Caco-2 (cell line): Measurements from ENCODE around the gene TACR1. TPM values are rescaled to one million over a fixed set of nuclear protein-coding genes. Genes with fewer than 3 reads are reported as not detected.
"Not testable (repeated sequence)": the region's sequence is repeated elsewhere in the genome, so short reads cannot be mapped to it uniquely, and the experiment has no call there.

Experiments used
- BruUV-seq: library from RNA; stranded (reverse); fragments of 400-500 nt; replicated peaks from 2 replicates; lab custom pipeline; 2021; lab: Mats Ljungman, UMichigan
- CTCF ChIA-PET: fragments of 300-600 bp; sonication (Branson Sonifier 250); formaldehyde crosslinking; loops from one replicate; lab custom pipeline; 2022; ENCODE audit warnings: antibody characterized with exemption; lab: Charles Lee
- POLR2A ChIA-PET: fragments of 300-600 bp; sonication (Branson Sonifier 250); formaldehyde crosslinking; loops from one replicate; lab custom pipeline; 2022; ENCODE audit warnings: antibody characterized with exemption; lab: Charles Lee
- DNase-seq, 2 experiments: peaks; one replicate each; pipeline versions ENCODE4 v3.0.0 to v3.0.0-alpha.2; 2020 to 2022
- H3K27me3 ChIP-seq: replicated peaks from 2 replicates; pipeline ENCODE4 v1.6.0; 2011; ENCODE audit warnings: low read length; ENCODE audit not compliant: control insufficient read depth, insufficient read depth
- H3K36me3 ChIP-seq: 2 replicates; pipeline ENCODE4 v1.5.1; 2011; ENCODE audit warnings: low read length; ENCODE audit not compliant: control insufficient read depth, insufficient read depth
- H3K4me1 ChIP-seq: fragments of 250-450 bp; sonication (Bioruptor Pico); 2 replicates; pipeline ENCODE4 v1.5.1; 2020; ENCODE audit warnings: mild to moderate bottlenecking
- H3K4me3 ChIP-seq: 2 replicates; pipeline ENCODE4 v1.5.1; 2011; ENCODE audit warnings: low read depth, mild to moderate bottlenecking, control low read depth, low read length
- H3K9me3 ChIP-seq: fragments of 250-450 bp; sonication (Bioruptor Pico); 2 replicates; pipeline ENCODE4 v1.5.1; 2020; ENCODE audit warnings: mild to moderate bottlenecking, moderate library complexity
- H3K27ac Mint-ChIP-seq: one replicate; pipeline ENCODE4 v1.8.0; 2022; ENCODE audit warnings: mixed read lengths; ENCODE audit not compliant: unreplicated experiment
- H3K27me3 Mint-ChIP-seq: one replicate; pipeline ENCODE4 v1.8.0; 2022; ENCODE audit warnings: mixed read lengths; ENCODE audit not compliant: insufficient read depth, unreplicated experiment
- H3K36me3 Mint-ChIP-seq: one replicate; pipeline ENCODE4 v1.8.0; 2022; ENCODE audit warnings: mild to moderate bottlenecking, mixed read lengths; ENCODE audit not compliant: insufficient read depth, unreplicated experiment
- H3K4me1 Mint-ChIP-seq: one replicate; pipeline ENCODE4 v1.8.0; 2022; ENCODE audit warnings: low read depth, mixed read lengths; ENCODE audit not compliant: unreplicated experiment
- H3K4me3 Mint-ChIP-seq: one replicate; pipeline ENCODE4 v1.8.0; 2022; ENCODE audit warnings: mild to moderate bottlenecking, moderate library complexity, mixed read lengths; ENCODE audit not compliant: unreplicated experiment
- H3K9me3 Mint-ChIP-seq: one replicate; pipeline ENCODE4 v1.8.0; 2022; ENCODE audit warnings: mixed read lengths; ENCODE audit not compliant: unreplicated experiment
- CTCF ChIP-seq, 2 experiments: fragments of 200-600 bp in 1 of 2; IDR thresholded peaks; 1 replicate in 1 of 2; 2 replicates in 1 of 2; pipeline versions ENCODE4 v1.5.1 to v1.8.0; 2011 to 2022; ENCODE audit warnings: antibody characterized with exemption in 1 of 2, control low read depth in 1 of 2, inconsistent platforms in 1 of 2, low read depth in 1 of 2, low read length in 1 of 2, mild to moderate bottlenecking in 1 of 2, moderate library complexity in 1 of 2; ENCODE audit not compliant: insufficient read depth in 1 of 2, severe bottlenecking in 1 of 2, unreplicated experiment in 1 of 2
- intact Hi-C: fragments of 100-400 bp; cut with micrococcal nuclease; formaldehyde crosslinking; loops from one replicate; pipeline ENCODE4 v1.10.0; 2022; ENCODE audit not compliant: unreplicated experiment
- total RNA-seq: library from RNA; stranded (reverse); gene quantifications from 2 replicates; pipeline ENCODE4 v1.2.3, GENCODE V29; 2022

TACR1 gene
- total RNA-seq, 1 experiment from 2014 or later = 0.07 TPM

GRCh38 chr2:75173740-75174139 is 25.6 kb downstream of the TACR1 start:
- Histone ChIP-seq H3K27me3 (no peaks in the 10 kb centered on the region), H3K9me3 (no peaks in the 10 kb centered on the region), H3K36me3 (no peaks in the 10 kb centered on the region), H3K4me3 (no peak overlapping the region), H3K4me1 (no peaks in the 10 kb centered on the region)
- intact Hi-C loops = no loop called here
- Mint-ChIP-seq H3K4me3 (no peak overlapping the region), H3K4me1 (no peaks in the 10 kb centered on the region), H3K36me3 (no peaks in the 10 kb centered on the region), H3K27ac (no peak overlapping the region), H3K9me3 (no peaks in the 10 kb centered on the region), H3K27me3 (no peaks in the 10 kb centered on the region)
- CTCF ChIA-PET = no interaction called here
- POLR2A ChIA-PET = no interaction called here
- no peak for TF ChIP-seq CTCF (IDR thresholded peaks at IDR 0.05; ENCODE audit: insufficient read depth in 1 of 2, low read depth in 1 of 2, low read length in 1 of 2, severe bottlenecking in 1 of 2, unreplicated experiment in 1 of 2)
- no TSS peak for BruUV-seq
- no peak for DNase-seq

- H3K27me3 ChIP-seq, H3K27ac Mint-ChIP-seq, H3K4me1 Mint-ChIP-seq, H3K36me3 ChIP-seq, CTCF ChIA-PET, DNase-seq, intact Hi-C loops, H3K27me3 Mint-ChIP-seq, H3K9me3 Mint-ChIP-seq, H3K4me3 Mint-ChIP-seq, H3K36me3 Mint-ChIP-seq, BruUV-seq, H3K9me3 ChIP-seq, H3K4me3 ChIP-seq, POLR2A ChIA-PET, H3K4me1 ChIP-seq: not testable (repeated sequence)
Measured at GRCh38 chr2:75171423-75171822, 27.9 kb downstream of the TACR1 start.

- Mint-ChIP-seq H3K9me3 (no peaks in the 10 kb centered on the region), H3K36me3 (no peaks in the 10 kb centered on the region), H3K27me3 (no peaks in the 10 kb centered on the region), H3K4me3 (no peak overlapping the region), H3K4me1 (peaks cover 6% of the 10 kb centered on the region), H3K27ac (no peak overlapping the region)
- Histone ChIP-seq H3K36me3 (no peaks in the 10 kb centered on the region), H3K4me1 (no peaks in the 10 kb centered on the region), H3K9me3 (no peaks in the 10 kb centered on the region), H3K27me3 (no peaks in the 10 kb centered on the region), H3K4me3 (no peak overlapping the region)
- ChIA-PET CTCF (no interaction called here), POLR2A (no interaction called here)
- no TSS peak for BruUV-seq
- no peak for DNase-seq
- no peak for TF ChIP-seq CTCF (IDR thresholded peaks at IDR 0.05; ENCODE audit: insufficient read depth in 1 of 2, low read depth in 1 of 2, low read length in 1 of 2, severe bottlenecking in 1 of 2, unreplicated experiment in 1 of 2)
- intact Hi-C loops = no loop called here
Measured at GRCh38 chr2:75170889-75171288, 28.4 kb downstream of the TACR1 start.

GRCh38 chr2:75168186-75168585 is 31.1 kb downstream of the TACR1 start:
- H3K9me3 Mint-ChIP-seq = no peaks in the 10 kb centered on the region
- peaks cover 6% of the 10 kb centered on the region for H3K4me1 Mint-ChIP-seq
- no peak overlapping the region for H3K4me3 ChIP-seq
- H3K27me3 Mint-ChIP-seq = no peaks in the 10 kb centered on the region
- H3K27me3 ChIP-seq = no peaks in the 10 kb centered on the region
- H3K36me3 ChIP-seq = no peaks in the 10 kb centered on the region
- intact Hi-C loops = no loop called here
- no TSS peak for BruUV-seq
- H3K9me3 ChIP-seq = no peaks in the 10 kb centered on the region
- no peak overlapping the region for H3K4me3 Mint-ChIP-seq
- no peaks in the 10 kb centered on the region for H3K4me1 ChIP-seq
- no peak for TF ChIP-seq CTCF (IDR thresholded peaks at IDR 0.05; ENCODE audit: insufficient read depth in 1 of 2, low read depth in 1 of 2, low read length in 1 of 2, severe bottlenecking in 1 of 2, unreplicated experiment in 1 of 2)
- H3K27ac Mint-ChIP-seq = no peak overlapping the region
- ChIA-PET CTCF (no interaction called here), POLR2A (no interaction called here)
- DNase-seq = no peak
- no peaks in the 10 kb centered on the region for H3K36me3 Mint-ChIP-seq
